SK-N-MC (cell line): ENCODE results near the gene CCDC43.

ENCODE experiments used
- EZH2 ChIP-seq: fragments of 200-600 bp; sonication (generic); IDR thresholded peaks from one replicate; pipeline ENCODE4 v1.6.1; 2017; ENCODE audit warnings: antibody characterized with exemption
- POLR2AphosphoS5 ChIP-seq: IDR thresholded peaks from 2 replicates; pipeline ENCODE4 v1.6.1; 2012; ENCODE audit warnings: mild to moderate bottlenecking, low read depth, low read length, borderline replicate concordance

GRCh38 chr17:44653954-44654353 lies 35.6 kb downstream of the CCDC43 start:
- no peak for TF ChIP-seq POLR2AphosphoS5
- no peak for TF ChIP-seq EZH2
